ENCODE results near the gene PSTPIP2.

PSTPIP2 gene

DNA sequence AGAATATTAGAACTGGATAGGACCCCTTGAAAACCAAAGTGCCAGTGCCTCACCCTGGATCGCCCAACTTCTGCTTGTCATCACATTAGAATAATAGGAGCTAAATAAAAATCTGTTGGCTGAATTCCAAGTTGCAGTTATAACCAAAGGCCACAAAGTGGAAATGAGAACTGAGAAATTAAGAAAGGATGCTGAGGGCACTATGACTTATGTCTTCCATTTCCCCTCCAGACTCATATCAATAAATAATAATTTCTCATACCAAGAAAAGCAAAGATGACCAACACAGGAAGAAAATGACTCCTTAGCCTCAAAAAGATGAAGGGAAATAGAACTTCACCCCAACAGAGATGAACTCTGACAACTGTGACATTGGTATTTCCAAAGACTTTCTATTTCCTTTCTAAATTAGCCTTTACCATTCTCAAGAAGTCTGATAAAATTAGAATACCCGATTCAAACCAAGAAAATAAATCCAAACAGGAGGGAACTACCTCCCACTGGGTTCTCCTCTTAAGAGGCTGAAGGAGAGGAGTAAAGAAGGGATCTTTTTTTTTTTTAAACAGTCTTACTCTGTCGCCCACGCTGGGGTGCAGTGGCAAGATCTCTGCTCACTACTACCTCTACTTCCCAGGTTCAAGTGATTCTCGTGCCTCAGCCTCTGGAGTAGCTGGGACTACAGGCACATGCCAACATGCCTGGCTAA is 58.4 kb downstream of the PSTPIP2 start:
- DNase-seq (ENCODE audit: low read depth), result no peak
- no peak overlapping the region for H3K4me3 ChIP-seq (ENCODE audit: low read length)
- TF ChIP-seq, protein P1, sequence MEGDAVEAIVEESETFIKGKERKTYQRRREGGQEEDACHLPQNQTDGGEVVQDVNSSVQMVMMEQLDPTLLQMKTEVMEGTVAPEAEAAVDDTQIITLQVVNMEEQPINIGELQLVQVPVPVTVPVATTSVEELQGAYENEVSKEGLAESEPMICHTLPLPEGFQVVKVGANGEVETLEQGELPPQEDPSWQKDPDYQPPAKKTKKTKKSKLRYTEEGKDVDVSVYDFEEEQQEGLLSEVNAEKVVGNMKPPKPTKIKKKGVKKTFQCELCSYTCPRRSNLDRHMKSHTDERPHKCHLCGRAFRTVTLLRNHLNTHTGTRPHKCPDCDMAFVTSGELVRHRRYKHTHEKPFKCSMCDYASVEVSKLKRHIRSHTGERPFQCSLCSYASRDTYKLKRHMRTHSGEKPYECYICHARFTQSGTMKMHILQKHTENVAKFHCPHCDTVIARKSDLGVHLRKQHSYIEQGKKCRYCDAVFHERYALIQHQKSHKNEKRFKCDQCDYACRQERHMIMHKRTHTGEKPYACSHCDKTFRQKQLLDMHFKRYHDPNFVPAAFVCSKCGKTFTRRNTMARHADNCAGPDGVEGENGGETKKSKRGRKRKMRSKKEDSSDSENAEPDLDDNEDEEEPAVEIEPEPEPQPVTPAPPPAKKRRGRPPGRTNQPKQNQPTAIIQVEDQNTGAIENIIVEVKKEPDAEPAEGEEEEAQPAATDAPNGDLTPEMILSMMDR (conservative IDR thresholded peaks at IDR 0.05; ENCODE audit: low read length), result no peak

DNA sequence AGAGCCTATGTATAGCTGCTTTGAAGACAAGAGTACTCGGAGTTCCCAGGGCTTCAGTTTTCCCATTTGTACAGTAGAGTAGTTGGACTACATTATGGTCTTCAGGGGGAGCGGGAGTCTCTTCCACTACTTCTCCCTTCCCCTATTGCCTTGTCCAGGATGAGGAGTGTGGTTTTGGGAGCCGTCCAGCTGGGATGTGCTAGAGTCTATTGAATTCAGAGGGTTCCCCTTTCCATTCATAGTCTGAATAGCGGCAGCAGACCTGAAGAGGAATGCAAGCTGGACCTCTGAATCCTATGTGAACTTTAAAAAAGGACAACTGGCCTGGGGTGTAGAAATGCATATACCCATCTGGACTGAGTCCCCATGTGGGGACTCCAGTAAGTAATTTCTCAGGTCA is 61.4 kb downstream of the PSTPIP2 start:
- no peak for DNase-seq (ENCODE audit: low read depth)
- H3K4me3 ChIP-seq (ENCODE audit: low read length), result no peak overlapping the region
- TF ChIP-seq, protein P1 (conservative IDR thresholded peaks at IDR 0.05; ENCODE audit: low read length), result no peak

DNA sequence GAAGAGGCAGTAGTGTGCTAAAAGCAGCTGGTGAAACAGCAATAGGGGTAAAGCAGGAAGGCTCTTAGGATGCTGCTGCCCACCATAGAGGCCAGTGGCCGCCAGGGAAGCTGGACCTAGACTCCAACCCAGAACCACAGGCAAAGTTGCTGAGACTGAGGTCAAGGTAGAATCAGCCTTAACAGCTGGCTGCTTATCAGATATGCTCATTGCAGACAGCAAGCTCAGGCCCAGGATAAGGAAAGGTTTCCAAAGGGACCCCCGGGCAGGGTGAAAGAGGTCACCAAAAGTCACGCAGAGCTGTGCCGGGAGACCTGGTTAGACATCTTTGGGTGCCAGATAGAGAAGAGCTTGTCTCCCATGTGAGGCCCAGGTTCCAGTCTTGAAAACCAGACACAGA is 62.0 kb downstream of the PSTPIP2 start:
- no peak overlapping the region for H3K4me3 ChIP-seq (ENCODE audit: low read length)
- DNase-seq (ENCODE audit: low read depth), result no peak
- TF ChIP-seq, protein P1 (conservative IDR thresholded peaks at IDR 0.05; ENCODE audit: low read length), result no peak

DNA sequence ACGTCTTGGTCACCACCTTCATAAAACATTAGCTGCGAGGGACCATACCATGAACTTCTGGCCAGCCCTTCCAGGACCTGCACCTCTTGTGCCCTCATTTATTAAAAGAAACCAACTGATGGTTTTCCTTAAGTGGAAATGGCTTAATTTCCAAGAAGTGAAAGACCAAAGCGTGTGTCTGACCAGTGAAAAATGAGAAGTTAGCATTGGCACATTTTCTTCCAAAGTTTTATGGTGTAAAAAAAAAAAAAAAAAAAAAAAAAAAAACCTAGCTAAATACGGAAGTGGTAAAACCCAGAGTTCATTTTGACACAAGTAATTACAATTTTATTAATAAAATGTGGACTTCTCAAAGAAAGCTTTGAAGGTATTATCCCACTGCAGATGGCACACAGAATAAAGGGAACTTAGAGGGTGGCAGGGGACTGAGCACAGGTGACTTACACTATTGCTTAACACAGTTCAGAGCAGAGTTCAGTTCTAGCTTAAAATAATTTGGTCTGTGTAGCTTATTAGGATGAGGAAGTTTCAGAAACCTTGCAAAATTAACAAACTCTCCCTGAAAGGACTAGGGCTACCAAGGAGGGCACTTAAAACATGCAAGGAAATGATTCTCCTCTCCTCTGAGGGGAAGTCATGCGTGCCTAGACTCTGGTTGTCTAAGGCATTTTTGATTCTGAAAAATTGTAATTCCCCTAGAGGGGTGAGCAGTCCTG is 62.8 kb downstream of the PSTPIP2 start:
- no peak overlapping the region for H3K4me3 ChIP-seq (ENCODE audit: low read length)
- TF ChIP-seq, protein P1 (conservative IDR thresholded peaks at IDR 0.05; ENCODE audit: low read length), result no peak
- no peak for DNase-seq (ENCODE audit: low read depth)

DNA sequence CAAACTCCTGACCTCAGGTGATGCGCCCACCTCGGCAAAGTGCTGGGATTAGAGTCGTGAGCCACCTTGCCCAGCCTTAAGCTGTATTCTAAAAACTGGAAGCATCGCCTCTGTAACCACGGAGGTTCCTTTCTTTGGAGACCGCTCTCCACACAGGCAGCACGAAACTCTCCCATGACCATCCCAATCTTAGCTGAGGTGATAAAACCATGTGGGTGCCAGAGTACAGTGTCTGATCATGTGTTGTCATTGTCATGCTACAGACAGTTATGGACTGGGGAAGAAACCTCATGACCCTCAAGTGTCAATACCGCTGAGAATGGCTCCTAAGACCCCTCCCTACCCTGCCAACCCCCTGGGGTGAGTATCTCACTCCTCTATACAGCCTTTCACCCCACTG is 63.5 kb downstream of the PSTPIP2 start:
- no peak for DNase-seq (ENCODE audit: low read depth)
- TF ChIP-seq, protein P1 (conservative IDR thresholded peaks at IDR 0.05; ENCODE audit: low read length), result no peak
- H3K4me3 ChIP-seq (ENCODE audit: low read length), result no peak overlapping the region

DNA sequence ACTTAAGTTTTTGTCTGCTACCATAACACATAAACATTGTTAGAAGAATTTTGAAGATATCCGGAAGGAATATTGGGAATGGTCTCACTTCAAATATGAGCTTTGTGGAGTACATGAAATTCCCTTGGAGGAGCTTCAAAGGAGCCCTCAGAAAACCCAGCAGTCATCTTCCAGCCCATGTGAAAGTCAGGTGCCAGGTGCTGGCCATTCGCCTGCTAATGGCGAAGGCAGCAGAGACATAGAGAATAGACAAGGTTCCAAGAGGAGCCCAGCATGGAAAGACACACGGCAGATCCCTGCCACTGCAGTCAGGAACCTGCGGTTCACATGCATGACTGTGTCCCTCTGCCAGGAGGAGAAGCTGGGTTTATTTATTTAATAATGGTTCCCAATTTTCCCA is 64.9 kb downstream of the PSTPIP2 start:
- no peak overlapping the region for H3K4me3 ChIP-seq (ENCODE audit: low read length)
- DNase-seq (ENCODE audit: low read depth), result no peak
- TF ChIP-seq, protein P1 (conservative IDR thresholded peaks at IDR 0.05; ENCODE audit: low read length), result no peak

DNA sequence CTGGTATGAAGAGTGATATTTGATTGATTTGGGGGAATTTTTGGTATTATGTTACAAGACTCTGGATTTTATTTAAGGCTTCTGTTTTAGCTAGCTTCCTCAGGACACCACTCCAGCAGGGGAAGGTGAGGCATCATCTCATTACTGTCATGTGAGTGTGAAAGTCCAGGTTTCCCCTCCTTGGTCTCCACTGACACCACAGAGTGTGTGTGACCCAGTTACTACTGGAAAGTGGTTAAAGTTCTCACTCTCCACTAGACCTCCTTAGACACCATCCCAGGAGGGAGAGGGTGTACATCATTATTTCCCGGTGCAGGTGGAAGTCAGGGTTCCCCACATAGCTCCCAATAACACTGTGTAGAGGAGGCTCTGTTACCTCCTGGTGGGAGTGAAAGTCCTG is 69.1 kb downstream of the PSTPIP2 start:
- TF ChIP-seq, protein P1 (conservative IDR thresholded peaks at IDR 0.05; ENCODE audit: low read length), result no peak
- H3K4me3 ChIP-seq (ENCODE audit: low read length), result no peak overlapping the region
- no peak for DNase-seq (ENCODE audit: low read depth)

Data from AG10803 (cell line).